ENCODE results near the gene SEMA4A. TPM values are rescaled to one million over a fixed set of nuclear protein-coding genes. Genes with fewer than 3 reads are reported as not detected.

SEMA4A gene
- total and polyA plus RNA-seq, 9 of the 15 experiments (the other 6 are each of a cell fraction or from before 2014, with no cell fraction given) = 0.04 to 1.7 (median 0.45) TPM

DNA sequence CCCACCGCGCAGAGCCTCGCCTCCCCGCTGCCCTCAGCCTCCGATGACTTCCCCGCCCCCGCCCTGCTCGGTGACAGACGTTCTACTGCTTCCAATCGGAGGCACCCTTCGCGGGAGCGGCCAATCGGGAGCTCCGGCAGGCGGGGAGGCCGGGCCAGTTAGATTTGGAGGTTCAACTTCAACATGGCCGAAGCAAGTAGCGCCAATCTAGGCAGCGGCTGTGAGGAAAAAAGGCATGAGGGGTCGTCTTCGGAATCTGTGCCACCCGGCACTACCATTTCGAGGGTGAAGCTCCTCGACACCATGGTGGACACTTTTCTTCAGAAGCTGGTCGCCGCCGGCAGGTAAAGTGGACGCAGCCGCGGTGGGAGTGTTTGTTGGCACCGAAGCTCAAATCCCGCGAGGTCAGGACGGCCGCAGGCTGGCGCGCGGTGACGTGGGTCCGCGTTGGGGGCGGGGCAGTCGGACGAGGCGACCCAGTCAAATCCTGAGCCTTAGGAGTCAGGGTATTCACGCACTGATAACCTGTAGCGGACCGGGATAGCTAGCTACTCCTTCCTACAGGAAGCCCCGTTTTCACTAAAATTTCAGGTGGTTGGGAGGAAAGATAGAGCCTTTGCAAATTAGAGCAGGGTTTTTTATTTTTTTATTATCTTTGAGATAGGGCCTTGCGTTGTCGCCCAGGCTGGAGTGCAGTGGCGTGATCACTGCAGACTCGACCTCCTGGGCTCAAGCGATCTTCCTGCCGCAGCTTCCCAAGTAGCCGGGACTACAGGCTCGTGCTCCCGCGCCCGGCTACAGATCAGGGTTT is 59.7 kb downstream of the SEMA4A start, which contains the start of gene PMF1 (continued):
- TF ChIP-seq, protein P1, sequence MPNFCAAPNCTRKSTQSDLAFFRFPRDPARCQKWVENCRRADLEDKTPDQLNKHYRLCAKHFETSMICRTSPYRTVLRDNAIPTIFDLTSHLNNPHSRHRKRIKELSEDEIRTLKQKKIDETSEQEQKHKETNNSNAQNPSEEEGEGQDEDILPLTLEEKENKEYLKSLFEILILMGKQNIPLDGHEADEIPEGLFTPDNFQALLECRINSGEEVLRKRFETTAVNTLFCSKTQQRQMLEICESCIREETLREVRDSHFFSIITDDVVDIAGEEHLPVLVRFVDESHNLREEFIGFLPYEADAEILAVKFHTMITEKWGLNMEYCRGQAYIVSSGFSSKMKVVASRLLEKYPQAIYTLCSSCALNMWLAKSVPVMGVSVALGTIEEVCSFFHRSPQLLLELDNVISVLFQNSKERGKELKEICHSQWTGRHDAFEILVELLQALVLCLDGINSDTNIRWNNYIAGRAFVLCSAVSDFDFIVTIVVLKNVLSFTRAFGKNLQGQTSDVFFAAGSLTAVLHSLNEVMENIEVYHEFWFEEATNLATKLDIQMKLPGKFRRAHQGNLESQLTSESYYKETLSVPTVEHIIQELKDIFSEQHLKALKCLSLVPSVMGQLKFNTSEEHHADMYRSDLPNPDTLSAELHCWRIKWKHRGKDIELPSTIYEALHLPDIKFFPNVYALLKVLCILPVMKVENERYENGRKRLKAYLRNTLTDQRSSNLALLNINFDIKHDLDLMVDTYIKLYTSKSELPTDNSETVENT (CRISPR knock-in tag; IDR thresholded peaks at IDR 0.05) = peak; percentile 70; the same call in 1 of the 2 replicates
- TF ChIP-seq IFI16 (CRISPR knock-in tag; IDR thresholded peaks at IDR 0.05) = no peak
- TF ChIP-seq SMARCA4 (IDR thresholded peaks at IDR 0.05) = no peak
- no peak for TF ChIP-seq BDP1 (IDR thresholded peaks at IDR 0.05; ENCODE audit: insufficient read depth, insufficient read length)
- TF ChIP-seq, protein P2, sequence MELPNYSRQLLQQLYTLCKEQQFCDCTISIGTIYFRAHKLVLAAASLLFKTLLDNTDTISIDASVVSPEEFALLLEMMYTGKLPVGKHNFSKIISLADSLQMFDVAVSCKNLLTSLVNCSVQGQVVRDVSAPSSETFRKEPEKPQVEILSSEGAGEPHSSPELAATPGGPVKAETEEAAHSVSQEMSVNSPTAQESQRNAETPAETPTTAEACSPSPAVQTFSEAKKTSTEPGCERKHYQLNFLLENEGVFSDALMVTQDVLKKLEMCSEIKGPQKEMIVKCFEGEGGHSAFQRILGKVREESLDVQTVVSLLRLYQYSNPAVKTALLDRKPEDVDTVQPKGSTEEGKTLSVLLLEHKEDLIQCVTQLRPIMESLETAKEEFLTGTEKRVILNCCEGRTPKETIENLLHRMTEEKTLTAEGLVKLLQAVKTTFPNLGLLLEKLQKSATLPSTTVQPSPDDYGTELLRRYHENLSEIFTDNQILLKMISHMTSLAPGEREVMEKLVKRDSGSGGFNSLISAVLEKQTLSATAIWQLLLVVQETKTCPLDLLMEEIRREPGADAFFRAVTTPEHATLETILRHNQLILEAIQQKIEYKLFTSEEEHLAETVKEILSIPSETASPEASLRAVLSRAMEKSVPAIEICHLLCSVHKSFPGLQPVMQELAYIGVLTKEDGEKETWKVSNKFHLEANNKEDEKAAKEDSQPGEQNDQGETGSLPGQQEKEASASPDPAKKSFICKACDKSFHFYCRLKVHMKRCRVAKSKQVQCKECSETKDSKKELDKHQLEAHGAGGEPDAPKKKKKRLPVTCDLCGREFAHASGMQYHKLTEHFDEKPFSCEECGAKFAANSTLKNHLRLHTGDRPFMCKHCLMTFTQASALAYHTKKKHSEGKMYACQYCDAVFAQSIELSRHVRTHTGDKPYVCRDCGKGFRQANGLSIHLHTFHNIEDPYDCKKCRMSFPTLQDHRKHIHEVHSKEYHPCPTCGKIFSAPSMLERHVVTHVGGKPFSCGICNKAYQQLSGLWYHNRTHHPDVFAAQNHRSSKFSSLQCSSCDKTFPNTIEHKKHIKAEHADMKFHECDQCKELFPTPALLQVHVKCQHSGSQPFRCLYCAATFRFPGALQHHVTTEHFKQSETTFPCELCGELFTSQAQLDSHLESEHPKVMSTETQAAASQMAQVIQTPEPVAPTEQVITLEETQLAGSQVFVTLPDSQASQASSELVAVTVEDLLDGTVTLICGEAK (IDR thresholded peaks at IDR 0.05) = peak; percentile 36; the same call in 1 of the 2 replicates
- TF ChIP-seq, protein P2 (CRISPR knock-in tag; IDR thresholded peaks at IDR 0.05) = no peak
- TF ChIP-seq, protein P3, sequence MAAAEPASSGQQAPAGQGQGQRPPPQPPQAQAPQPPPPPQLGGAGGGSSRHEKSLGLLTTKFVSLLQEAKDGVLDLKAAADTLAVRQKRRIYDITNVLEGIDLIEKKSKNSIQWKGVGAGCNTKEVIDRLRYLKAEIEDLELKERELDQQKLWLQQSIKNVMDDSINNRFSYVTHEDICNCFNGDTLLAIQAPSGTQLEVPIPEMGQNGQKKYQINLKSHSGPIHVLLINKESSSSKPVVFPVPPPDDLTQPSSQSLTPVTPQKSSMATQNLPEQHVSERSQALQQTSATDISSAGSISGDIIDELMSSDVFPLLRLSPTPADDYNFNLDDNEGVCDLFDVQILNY (CRISPR knock-in tag; IDR thresholded peaks at IDR 0.05) = no peak
- TF ChIP-seq, protein P4, sequence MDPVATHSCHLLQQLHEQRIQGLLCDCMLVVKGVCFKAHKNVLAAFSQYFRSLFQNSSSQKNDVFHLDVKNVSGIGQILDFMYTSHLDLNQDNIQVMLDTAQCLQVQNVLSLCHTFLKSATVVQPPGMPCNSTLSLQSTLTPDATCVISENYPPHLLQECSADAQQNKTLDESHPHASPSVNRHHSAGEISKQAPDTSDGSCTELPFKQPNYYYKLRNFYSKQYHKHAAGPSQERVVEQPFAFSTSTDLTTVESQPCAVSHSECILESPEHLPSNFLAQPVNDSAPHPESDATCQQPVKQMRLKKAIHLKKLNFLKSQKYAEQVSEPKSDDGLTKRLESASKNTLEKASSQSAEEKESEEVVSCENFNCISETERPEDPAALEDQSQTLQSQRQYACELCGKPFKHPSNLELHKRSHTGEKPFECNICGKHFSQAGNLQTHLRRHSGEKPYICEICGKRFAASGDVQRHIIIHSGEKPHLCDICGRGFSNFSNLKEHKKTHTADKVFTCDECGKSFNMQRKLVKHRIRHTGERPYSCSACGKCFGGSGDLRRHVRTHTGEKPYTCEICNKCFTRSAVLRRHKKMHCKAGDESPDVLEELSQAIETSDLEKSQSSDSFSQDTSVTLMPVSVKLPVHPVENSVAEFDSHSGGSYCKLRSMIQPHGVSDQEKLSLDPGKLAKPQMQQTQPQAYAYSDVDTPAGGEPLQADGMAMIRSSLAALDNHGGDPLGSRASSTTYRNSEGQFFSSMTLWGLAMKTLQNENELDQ (CRISPR knock-in tag; IDR thresholded peaks at IDR 0.05; ENCODE audit: borderline replicate concordance) = no peak
- peak; percentile 90 for TF ChIP-seq ATF7 (IDR thresholded peaks at IDR 0.05)
- no peak for TF ChIP-seq ZKSCAN8 (CRISPR knock-in tag; IDR thresholded peaks at IDR 0.05)
- no peak for TF ChIP-seq MCM3 (IDR thresholded peaks at IDR 0.05)
- no peak for TF ChIP-seq ZNF140 (CRISPR knock-in tag; IDR thresholded peaks at IDR 0.05)
- no peak for TF ChIP-seq PURB (CRISPR knock-in tag; IDR thresholded peaks at IDR 0.05; ENCODE audit: low read depth)
